Kidney (tissue), 14 donors: ENCODE measurements around the gene VPS9D1. TPM values are rescaled to one million over a fixed set of nuclear protein-coding genes. Genes with fewer than 3 reads are reported as not detected.

Source experiments
- DNase-seq, 5 donors: peaks; one replicate each; pipeline ENCODE4 v3.0.0-alpha.2; 2013 to 2020
- FAIRE-seq: peaks from 2 replicates; lab custom pipeline; 2012; peaks lifted over from hg19 to GRCh38; lab: Jason Lieb, UNC
- H3K27ac ChIP-seq, 2 donors: one replicate each; pipeline ENCODE4 v1.7.0; 2013; ENCODE audit warnings: low read depth in 2 of 2, low read length in 2 of 2, inconsistent platforms in 1 of 2
- H3K27me3 ChIP-seq: one replicate; pipeline ENCODE4 v1.7.1; 2013; ENCODE audit warnings: low read length, inconsistent platforms; ENCODE audit not compliant: control insufficient read depth, insufficient read depth
- H3K36me3 ChIP-seq, 3 donors: one replicate each; pipeline versions ENCODE4 v1.7.0 to v1.7.1; 2013; ENCODE audit warnings: low read length in 3 of 3, control low read depth in 1 of 3, inconsistent platforms in 1 of 3; ENCODE audit not compliant: insufficient read depth in 3 of 3, control insufficient read depth in 2 of 3
- H3K4me1 ChIP-seq, 3 donors: one replicate each; pipeline versions ENCODE4 v1.7.0 to v1.7.1; 2013; ENCODE audit warnings: low read length in 3 of 3, inconsistent platforms in 1 of 3, low read depth in 1 of 3; ENCODE audit not compliant: control insufficient read depth in 2 of 3, insufficient read depth in 2 of 3
- H3K4me3 ChIP-seq, 3 donors: one replicate each; pipeline versions ENCODE4 v1.7.0 to v1.8.1; 2013; ENCODE audit warnings: low read length in 3 of 3, control low read depth in 1 of 3, inconsistent platforms in 1 of 3
- H3K9ac ChIP-seq, 3 donors: one replicate each; pipeline versions ENCODE4 v1.7.0 to v1.7.1; 2013; ENCODE audit warnings: low read length in 3 of 3, control low read depth in 1 of 3, inconsistent platforms in 1 of 3
- H3K9me3 ChIP-seq, 3 donors: one replicate each; pipeline versions ENCODE4 v1.7.0 to v1.7.1; 2013; ENCODE audit warnings: low read length in 3 of 3, control low read depth in 1 of 3, inconsistent platforms in 1 of 3; ENCODE audit not compliant: control insufficient read depth in 2 of 3, insufficient read depth in 1 of 3
- CTCF ChIP-seq: IDR thresholded peaks from 3 replicates; pipeline ENCODE4 v1.5.1; 2012; ENCODE audit warnings: mild to moderate bottlenecking, moderate library complexity, borderline replicate concordance; ENCODE audit not compliant: insufficient read depth; ENCODE audit errors: extremely low read depth
- intact Hi-C: fragments of 100-400 bp; cut with DNase I; formaldehyde crosslinking; loops from one replicate; pipeline ENCODE4 v1.11.1; 2022
- polyA plus RNA-seq: library from polyadenylated mRNA; stranded (reverse); fragments of 350-450 nt; fragmentation: Illumina TruSeq; extraction: RNeasy Lipid Tissue Mini Kit (QIAGEN cat#74804); gene quantifications from one replicate; pipeline ENCODE4 v1.2.3, GENCODE V29; 2014; ENCODE audit warnings: low read depth, low replicate concordance; ENCODE audit not compliant: insufficient read depth
- total RNA-seq: library from RNA; stranded (reverse); fragmentation: NEBNext Ultra II Directional; extraction: Animal tissue kit (Norgen Biotek cat#: 25700); gene quantifications from one replicate; pipeline ENCODE4 v1.2.1, GENCODE V29; 2021
- donor health status: control.
- donor health status: control.
- donor health status: control.
- donor health status: control.
- donor health status: control.
- donor health status: DM: yes; HTN: yes; CAD: no.
- donor health status: Normal renal cell carcinoma (clear cell type).

Gene VPS9D1
- total and polyA plus RNA-seq, 2 donors from 2014 or later: 18.3 to 24.4 TPM

DNA sequence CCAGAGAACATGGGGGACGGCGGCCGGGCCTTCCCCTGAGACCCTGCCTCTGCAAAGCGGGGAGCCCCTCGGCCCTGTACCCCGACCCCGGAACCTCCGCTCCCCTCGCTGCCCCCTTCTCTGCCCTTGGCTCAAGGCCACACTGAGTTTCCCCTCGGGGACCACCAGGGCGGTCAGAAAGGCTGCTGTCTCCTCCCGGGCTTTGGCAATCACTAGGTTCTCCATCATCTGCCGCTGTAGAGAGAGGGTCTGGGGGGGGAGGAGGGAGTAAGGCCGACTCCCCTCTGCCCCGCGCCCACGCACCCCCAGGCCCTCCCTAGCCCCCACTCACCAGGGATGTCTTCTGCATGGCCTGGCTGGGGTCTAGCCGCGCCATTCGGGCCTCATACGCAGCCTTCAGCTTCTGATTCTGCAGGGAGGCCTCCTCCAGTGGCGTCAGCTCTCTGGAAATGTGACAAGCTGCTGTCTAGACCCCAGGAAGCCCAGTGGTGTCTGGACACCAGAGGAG is 8.4 kb downstream of the VPS9D1 start:
- FAIRE-seq (no peak), DNase-seq (peak in 2 of 5 donors; percentile 40 to 63)
- Histone ChIP-seq H3K4me1 (no peaks in the 10 kb centered on the region), H3K36me3 (no peaks in the 10 kb centered on the region), H3K27ac (no peak overlapping the region), H3K4me3 (peak overlapping the region in 1 of 3 donors; percentile 6), H3K9ac (no peak overlapping the region), H3K9me3 (no peaks in the 10 kb centered on the region), H3K27me3 (no peaks in the 10 kb centered on the region)
- no peak for TF ChIP-seq CTCF
- intact Hi-C loops: no loop called here

DNA sequence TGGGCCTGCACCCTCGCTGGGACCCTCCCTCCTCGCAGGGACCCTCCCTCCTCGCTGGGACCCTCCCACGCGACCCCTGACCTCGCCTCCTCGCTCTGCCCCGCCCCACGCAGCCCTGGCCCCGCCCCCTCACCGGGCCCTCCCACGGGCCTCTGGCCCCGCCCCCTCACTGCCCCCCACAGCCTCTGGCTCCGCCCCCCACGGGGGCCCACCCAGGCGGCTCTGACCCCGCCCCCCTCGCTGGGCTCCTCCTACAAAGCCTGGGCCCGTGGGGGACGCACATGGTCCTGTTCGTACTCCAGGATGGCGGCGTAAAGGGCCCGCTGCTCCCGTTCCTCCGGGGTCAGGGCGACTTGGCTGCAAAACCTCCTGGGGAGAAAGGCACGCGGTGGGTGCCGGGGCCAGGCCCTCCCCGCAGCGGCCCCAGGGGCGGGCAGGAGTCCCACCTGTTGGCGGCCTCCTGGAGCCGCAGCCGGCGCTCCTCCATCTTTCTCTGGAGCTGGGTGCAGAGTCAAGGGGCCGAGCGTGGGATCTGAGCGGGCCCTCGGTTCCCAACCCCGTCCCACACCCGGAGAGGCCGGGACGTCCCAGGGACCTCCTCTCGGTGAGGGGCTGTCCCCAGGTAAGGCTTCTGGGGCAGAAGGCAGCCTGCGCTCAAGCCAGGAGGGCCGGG is 9.0 kb downstream of the VPS9D1 start:
- DNase-seq: peak; percentile 70 to 89 (median 79)
- Histone ChIP-seq H3K27me3 (no peaks in the 10 kb centered on the region), H3K4me1 (no peaks in the 10 kb centered on the region), H3K9me3 (no peaks in the 10 kb centered on the region), H3K4me3 (peak overlapping the region in 1 of 3 donors; percentile 6), H3K27ac (no peak overlapping the region), H3K36me3 (no peaks in the 10 kb centered on the region), H3K9ac (no peak overlapping the region)
- no peak for TF ChIP-seq CTCF
- intact Hi-C loops: no loop called here
- no peak for FAIRE-seq

DNA sequence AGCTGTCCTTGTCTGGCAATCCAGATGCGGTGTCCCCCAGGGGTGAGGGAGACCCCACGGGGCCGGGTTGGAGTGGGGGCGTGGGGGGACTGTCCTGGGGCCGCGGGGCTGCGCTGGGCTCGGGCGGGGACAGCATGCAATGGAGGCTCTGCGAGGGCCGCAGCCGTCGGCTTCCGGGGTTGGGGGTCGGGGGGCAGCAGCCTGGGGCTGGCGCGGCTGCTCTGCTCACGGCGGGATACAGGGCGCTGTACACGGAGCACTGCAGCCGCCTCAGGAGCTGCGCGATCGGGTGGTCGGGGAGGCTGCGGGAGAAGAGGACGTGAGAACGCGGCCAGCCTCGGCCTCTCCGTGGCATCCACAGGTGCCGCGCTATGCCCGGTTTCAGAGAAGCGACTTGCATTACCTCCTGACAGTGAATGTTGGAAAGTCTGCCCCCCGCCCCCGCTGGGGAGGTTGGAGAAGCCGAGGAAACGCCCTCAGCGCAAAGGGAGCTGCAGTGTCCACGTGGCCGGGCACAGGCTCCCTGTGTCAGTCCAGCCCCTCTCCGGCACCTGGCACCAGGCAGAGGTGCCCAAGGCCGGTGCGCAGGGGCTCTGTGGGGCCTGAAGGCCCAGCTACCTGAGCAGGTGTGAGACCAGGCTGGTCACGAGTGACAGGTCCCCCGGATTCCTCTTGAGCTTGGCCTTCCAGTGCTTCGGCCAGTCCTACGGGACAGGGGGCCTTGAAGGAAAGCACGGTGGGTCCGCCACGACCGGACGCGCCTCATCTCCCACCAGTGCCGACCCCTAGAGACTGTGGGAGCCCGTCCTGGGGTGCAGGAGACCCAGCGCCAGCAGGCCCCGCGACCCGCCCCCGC is 9.8 kb downstream of the VPS9D1 start:
- H3K4me1 ChIP-seq: no peaks in the 10 kb centered on the region
- H3K9me3 ChIP-seq: no peaks in the 10 kb centered on the region
- no peaks in the 10 kb centered on the region for H3K27me3 ChIP-seq
- no peak overlapping the region for H3K4me3 ChIP-seq
- no peak for TF ChIP-seq CTCF
- H3K36me3 ChIP-seq: no peaks in the 10 kb centered on the region
- no peak overlapping the region for H3K27ac ChIP-seq
- no peak for FAIRE-seq
- H3K9ac ChIP-seq: no peak overlapping the region
- peak in 4 of 5 donors; percentile 31 to 76 (median 43) for DNase-seq
- intact Hi-C loops: no loop called here
